ENCODE data around the gene RGS3. TPM values are rescaled to one million over a fixed set of nuclear protein-coding genes. Genes with fewer than 3 reads are reported as not detected.

RGS3 gene
- total and polyA plus RNA-seq, 10 donors = 17.5 to 122 (median 82.5) TPM

DNA sequence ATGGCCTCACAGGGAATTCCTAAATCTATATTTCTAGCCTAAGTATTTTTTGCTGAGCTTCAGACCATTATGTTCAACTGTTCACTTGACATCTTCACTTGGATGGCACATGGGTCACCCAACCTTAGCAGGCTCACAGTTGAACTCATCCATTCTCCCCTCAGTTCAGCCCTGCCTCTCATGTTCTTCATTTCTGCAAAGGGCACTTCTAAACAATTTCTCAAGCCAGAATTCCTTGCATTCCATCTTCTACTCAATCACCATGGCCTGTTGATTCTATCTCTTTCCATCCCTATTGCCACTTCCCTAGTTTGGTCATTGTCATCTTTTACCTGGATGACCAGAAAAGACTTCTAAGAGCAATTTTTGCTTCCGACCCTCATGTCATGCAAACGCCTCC lies 7.3 kb upstream of the RGS3 start:
- Histone ChIP-seq H3K4me3 (no peak overlapping the region), H3K27ac (peak overlapping the region in 6 of 8 donors; percentile 52 to 83 (median 70)), H3K36me3 (no peaks in the 10 kb centered on the region), H3K9me3 (no peaks in the 10 kb centered on the region), H3K4me1 (peaks cover 0 to 31% (median 20%) of the 10 kb centered on the region in 6 donors), H3K27me3 (replicated peaks in 1 of 7) (no peaks in the 10 kb centered on the region)
- intact Hi-C loops (cut with DNase I; ENCODE audit: low total_unique reads) = loop anchor here (10.0 kb wide), 1 partner anchor 49 kb away; no protein-coding TSS in a partner anchor
- DNase-seq = no peak
- TF ChIP-seq, protein P1, sequence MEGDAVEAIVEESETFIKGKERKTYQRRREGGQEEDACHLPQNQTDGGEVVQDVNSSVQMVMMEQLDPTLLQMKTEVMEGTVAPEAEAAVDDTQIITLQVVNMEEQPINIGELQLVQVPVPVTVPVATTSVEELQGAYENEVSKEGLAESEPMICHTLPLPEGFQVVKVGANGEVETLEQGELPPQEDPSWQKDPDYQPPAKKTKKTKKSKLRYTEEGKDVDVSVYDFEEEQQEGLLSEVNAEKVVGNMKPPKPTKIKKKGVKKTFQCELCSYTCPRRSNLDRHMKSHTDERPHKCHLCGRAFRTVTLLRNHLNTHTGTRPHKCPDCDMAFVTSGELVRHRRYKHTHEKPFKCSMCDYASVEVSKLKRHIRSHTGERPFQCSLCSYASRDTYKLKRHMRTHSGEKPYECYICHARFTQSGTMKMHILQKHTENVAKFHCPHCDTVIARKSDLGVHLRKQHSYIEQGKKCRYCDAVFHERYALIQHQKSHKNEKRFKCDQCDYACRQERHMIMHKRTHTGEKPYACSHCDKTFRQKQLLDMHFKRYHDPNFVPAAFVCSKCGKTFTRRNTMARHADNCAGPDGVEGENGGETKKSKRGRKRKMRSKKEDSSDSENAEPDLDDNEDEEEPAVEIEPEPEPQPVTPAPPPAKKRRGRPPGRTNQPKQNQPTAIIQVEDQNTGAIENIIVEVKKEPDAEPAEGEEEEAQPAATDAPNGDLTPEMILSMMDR (IDR thresholded peaks at IDR 0.05 in 8 of 11, conservative IDR thresholded peaks at IDR 0.05 in 3 of 11) = no peak
- TF ChIP-seq POLR2AphosphoS5 (IDR thresholded peaks at IDR 0.05) (no peak), POLR2A (IDR thresholded peaks at IDR 0.05) (no peak)
- WGBS, 5 donors = 87 to 99% (median 97%) methylated on average over 2 of the region's 2 CpGs

- WGBS, 5 donors = 75 to 98% (median 91%) methylated on average over 3 of the region's 3 CpGs
- no peak overlapping the region for H3K27ac ChIP-seq
- no peaks in the 10 kb centered on the region for H3K36me3 ChIP-seq
- H3K4me3 ChIP-seq = no peak overlapping the region
- H3K4me1 ChIP-seq = peaks cover 0 to 8% (median 0%) of the 10 kb centered on the region in 6 donors
- no peaks in the 10 kb centered on the region for H3K27me3 ChIP-seq (replicated peaks in 1 of 7)
- no peaks in the 10 kb centered on the region for H3K9me3 ChIP-seq
- DNase-seq = no peak
- intact Hi-C loops (cut with DNase I; ENCODE audit: low total_unique reads) = no loop called here
- no peak for TF ChIP-seq POLR2AphosphoS5 (IDR thresholded peaks at IDR 0.05)
- TF ChIP-seq, protein P1 (IDR thresholded peaks at IDR 0.05 in 8 of 11, conservative IDR thresholded peaks at IDR 0.05 in 3 of 11) = no peak
- no peak for TF ChIP-seq POLR2A (IDR thresholded peaks at IDR 0.05)
Measured at GRCh38 chr9:113461285-113461684, 2.2 kb upstream of the RGS3 start.

- Histone ChIP-seq H3K9me3 (peaks cover 0 to 1% (median 0%) of the 10 kb centered on the region in 8 donors), H3K4me3 (no peak overlapping the region), H3K27me3 (replicated peaks in 1 of 7) (no peaks in the 10 kb centered on the region), H3K4me1 (peaks cover 0 to under 1% (median 0%) of the 10 kb centered on the region in 6 donors), H3K27ac (no peak overlapping the region), H3K36me3 (no peaks in the 10 kb centered on the region)
- no peak for DNase-seq
- TF ChIP-seq POLR2A (IDR thresholded peaks at IDR 0.05) (no peak), POLR2AphosphoS5 (IDR thresholded peaks at IDR 0.05) (no peak)
- TF ChIP-seq, protein P1 (IDR thresholded peaks at IDR 0.05 in 8 of 11, conservative IDR thresholded peaks at IDR 0.05 in 3 of 11) = no peak
- WGBS, 5 donors = 91 to 96% (median 93%) methylated on average over 4 of the region's 4 CpGs
- intact Hi-C loops (cut with DNase I; ENCODE audit: low total_unique reads) = no loop called here
Measured at GRCh38 chr9:113461943-113462342, 1.6 kb upstream of the RGS3 start.

DNA sequence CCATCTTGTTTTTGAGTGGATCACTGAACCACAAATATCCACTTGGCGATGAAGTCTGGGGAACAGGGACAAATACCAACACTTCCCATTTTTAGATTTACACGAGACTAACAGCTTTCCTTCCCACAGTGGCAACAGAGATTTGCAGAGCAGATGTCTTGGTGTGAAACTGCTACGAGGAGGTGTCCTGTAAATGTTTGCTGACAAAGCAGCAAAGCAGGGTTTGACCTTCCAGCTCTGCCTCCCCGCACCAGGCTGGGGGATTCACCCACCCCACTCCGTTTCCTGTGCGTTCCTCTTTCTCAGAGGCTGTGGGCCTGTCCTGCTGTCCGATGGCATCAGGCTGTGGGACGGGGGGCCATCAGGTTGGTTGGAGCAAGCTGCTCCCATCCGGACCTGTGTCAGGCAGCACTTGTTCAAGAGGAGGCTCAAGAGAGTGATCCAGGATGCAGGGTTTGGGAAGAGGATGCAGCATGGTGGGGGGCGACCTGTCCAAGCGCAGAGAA lies 693 bp upstream of the RGS3 start:
- H3K4me3 ChIP-seq = no peak overlapping the region
- intact Hi-C loops (cut with DNase I; ENCODE audit: low total_unique reads) = no loop called here
- no peak for TF ChIP-seq POLR2AphosphoS5 (IDR thresholded peaks at IDR 0.05)
- TF ChIP-seq, protein P1 (IDR thresholded peaks at IDR 0.05 in 8 of 11, conservative IDR thresholded peaks at IDR 0.05 in 3 of 11) = no peak
- TF ChIP-seq POLR2A (IDR thresholded peaks at IDR 0.05) = no peak
- WGBS, 5 donors = 69 to 77% (median 73%) methylated on average over 11 of the region's 11 CpGs
- H3K9me3 ChIP-seq = peaks cover 0 to 10% (median 0%) of the 10 kb centered on the region in 8 donors
- no peaks in the 10 kb centered on the region for H3K4me1 ChIP-seq
- no peak overlapping the region for H3K27ac ChIP-seq
- H3K36me3 ChIP-seq = no peaks in the 10 kb centered on the region
- H3K27me3 ChIP-seq (replicated peaks in 1 of 7) = no peaks in the 10 kb centered on the region
- DNase-seq = no peak
